CMK (cell line): ENCODE measurements around the gene TPBG.
"Not testable (repeated sequence)": the region's sequence is repeated elsewhere in the genome, so short reads cannot be mapped to it uniquely, and the experiment has no call there.

Experiments
- DNase-seq: peaks from one replicate; pipeline ENCODE4 v3.0.0-alpha.2; 2010; ENCODE audit warnings: low read depth

The TPBG gene

DNA sequence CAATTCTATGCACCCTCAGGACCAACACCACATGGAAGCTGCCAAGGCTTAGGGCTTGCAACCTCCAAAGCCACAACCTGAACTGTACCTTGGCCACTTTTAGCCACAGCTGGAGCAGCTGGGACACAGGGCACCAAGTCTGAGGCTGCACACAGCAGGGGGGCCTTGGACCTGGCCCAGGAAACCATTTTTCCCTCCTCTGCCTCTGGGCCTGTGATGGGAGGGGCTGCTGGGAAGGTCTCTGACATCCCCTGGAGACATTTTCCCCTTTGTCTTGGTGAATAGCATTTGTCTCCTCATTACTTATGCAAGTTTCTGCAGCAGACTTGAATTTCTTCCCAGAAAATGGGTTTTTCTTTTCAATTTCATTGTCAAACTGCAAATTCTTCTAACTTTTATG is 13.0 kb downstream of the TPBG start:
- DNase-seq: no peak

- no peak for DNase-seq
Measured at GRCh38 chr6:82380566-82381185, 17.1 kb downstream of the TPBG start.

GRCh38 chr6:82381278-82381677 is 17.7 kb downstream of the TPBG start:
- DNase-seq: no peak

DNA sequence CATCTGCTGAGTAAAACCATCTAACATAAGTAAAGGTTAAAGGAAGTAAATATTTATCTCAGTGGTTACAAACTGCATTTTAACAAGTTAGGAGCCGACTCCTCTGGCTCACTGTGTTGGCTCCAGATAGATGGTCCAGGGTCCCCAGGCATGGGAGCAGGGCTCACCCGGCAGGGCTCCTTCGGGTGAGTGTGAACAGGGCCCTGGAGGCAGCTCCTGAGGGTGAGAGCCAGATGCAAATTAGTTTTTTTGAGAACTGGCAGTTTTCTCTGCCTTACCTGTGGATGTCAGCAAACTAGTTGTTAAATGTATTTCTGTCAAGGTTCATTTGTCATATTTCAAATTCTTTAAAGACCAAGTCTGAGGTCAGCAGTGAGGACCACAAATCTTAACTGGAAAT is 21.5 kb downstream of the TPBG start:
- DNase-seq: no peak

- DNase-seq: no peak
Measured at GRCh38 chr6:82385546-82385945, 21.9 kb downstream of the TPBG start.

DNA sequence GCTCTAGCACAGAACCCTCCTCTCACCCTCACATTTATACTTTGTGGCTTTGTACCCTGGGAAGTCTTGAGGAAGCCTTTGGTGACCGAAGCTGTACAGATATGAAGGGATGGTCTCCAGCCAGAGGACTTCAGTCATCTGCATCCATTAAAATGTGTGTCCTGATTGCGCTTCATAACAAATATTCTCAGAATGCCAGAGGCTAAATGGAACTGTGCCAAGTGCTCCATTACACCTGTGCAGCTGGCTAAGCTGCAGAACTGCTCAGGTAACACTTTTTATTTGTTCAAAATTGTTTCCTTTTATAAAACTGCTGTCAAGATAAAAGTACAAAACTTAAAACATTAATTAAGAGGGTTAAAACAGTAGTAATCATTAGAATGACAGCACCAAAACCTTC is 22.3 kb downstream of the TPBG start:
- no peak for DNase-seq

GRCh38 chr6:82394770-82395169 is 31.2 kb downstream of the TPBG start:
- not testable (repeated sequence) for DNase-seq

DNA sequence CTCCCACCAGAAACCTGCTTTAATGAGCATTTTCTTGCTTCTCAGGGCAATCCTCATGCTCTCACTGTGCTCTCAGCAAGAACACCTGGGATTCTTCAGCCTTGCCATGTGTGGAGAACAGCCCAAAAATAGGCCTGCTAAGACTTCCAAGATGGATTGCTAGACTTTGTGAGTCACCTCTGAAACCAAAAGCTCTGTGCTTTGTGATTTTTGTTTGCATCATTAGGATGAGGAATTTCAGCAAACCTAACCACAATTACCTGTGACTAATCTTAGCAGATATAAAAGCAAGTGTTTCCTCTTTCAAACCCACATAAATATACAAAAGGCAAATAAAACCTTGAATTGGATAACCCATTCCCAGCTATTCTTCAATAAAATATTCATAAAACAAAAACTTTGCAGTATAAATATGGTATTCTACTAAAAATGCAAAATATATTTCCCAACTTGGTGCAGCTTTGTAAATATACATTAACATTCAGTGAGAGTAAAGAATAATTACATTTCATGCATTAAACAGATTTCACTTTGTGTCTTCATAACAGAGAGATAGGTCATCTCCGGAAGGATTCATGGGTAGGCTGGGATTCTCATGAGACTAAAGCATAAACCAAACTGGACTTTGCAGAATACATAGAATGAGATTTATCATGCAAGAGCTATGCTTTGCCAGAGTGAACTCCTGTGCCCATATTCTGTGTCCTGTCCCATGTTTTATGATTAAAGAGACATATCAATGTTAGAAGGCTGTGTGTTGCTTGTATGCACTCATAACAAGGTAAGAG is 33.5 kb downstream of the TPBG start:
- no peak for DNase-seq

DNA sequence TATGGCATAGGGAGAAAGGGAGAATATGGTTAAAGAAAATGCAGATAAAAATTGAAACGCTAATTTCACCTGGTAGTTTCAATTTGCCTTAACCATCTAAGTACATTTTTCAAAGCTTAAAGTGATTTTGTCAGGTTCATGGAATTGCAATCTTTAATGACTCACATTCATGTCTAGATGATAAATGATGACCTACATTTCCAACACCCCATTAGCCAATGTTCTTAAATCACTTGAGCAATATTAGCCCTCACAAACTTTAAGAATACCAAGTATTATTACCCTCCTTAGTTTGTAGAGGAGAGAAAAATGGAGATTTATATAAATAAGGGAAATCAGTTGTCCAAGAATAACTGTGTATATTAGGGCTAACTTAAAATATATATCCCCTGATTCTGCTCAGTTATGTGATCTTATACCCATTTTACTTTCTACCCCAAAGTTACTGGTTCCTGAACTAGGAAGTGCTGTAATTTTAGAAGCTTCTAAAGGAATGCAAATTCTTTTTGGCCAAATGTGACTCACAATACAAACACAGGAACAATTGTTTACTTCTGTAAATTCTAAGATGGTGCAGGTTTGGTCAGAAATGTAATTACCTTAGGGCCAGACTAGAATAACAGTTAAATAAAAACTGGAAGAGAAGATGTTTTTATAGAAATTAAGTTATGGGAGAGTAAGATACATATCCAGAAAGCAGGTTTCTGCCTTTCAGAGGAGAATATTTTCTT is 34.5 kb downstream of the TPBG start:
- DNase-seq: no peak

DNA sequence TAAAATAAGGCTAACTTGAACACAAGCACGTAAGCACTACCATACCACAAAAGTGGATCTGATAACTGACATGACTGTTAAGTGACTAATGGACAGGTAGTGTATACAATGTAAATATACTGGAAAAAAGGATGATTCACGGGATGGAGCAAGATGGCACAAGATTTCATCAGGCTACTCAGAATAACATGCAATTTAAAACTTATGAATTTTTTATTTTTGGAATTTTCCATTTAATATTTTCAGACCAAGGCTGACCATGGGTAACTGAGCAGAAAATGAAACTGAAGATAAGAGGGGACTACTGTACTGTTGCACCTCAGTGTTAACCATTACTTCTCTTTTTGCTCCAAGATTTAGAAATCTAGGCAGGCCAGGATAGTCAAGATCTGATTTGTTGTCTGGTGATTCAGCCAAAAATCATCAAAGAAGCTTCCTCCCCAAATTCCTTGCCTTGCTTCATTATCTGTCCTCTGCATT is 45.4 kb downstream of the TPBG start:
- no peak for DNase-seq

DNA sequence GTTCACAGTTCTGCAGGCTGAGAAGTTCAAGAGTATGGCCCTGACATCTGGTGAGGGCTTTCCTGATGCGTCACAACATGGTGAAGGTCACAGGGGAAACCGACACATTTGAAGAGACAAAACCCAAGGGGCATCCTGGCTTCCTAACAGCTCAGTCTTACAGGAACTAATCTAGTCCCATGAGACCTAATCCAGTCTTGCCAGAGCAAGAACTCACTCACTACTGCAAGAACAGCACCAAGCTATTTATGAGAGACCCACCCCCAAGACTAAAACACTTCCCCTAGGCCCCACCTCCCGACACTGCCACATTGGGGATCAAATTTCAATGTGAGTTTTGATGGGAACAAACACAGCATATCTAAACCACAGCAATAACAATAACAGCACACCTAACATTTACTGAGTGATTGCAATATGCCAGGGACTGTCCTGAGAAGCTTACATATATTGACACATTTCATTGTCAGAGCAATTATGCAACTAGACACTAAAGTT is 46.6 kb downstream of the TPBG start:
- DNase-seq: no peak

GRCh38 chr6:82413868-82414267 is 50.3 kb downstream of the TPBG start:
- DNase-seq: no peak

DNA sequence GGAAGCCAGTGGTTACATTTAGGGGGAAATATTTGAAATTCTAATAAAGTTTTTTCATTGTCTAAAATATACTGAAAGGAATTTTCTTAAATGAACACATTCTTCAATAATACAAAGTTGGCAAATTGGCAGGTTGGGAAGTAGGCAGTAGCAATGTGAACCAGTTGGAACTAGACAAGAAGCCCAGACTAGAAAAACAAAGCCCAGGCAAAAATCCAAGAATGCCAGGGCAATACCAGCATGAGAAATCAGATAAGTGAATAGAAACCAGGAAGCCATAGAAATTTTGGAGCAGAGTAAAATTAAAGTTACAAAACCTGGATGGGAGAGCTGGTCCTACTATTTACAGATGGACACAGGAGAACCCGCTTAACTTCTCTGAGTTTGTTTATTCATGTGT is 52.2 kb downstream of the TPBG start:
- no peak for DNase-seq

GRCh38 chr6:82416346-82416745 is 52.7 kb downstream of the TPBG start:
- DNase-seq: no peak
